GM19467 (cell line): ENCODE results near the gene NAT14.

Experiments used
- ATAC-seq: cut with Tn5 transposase; IDR thresholded peaks from one replicate; pipeline ENCODE4 v1.9.1; 2021; ENCODE audit warnings: mild to moderate bottlenecking, moderate library complexity; ENCODE audit not compliant: unreplicated experiment

The NAT14 gene

GRCh38 chr19:55467236-55468053, 17.5 kb upstream of the NAT14 start:
- no peak for ATAC-seq

- no peak for ATAC-seq
Measured at GRCh38 chr19:55468054-55468393, 17.0 kb upstream of the NAT14 start.

GRCh38 chr19:55471266-55471665, 13.7 kb upstream of the NAT14 start:
- no peak for ATAC-seq

- no peak for ATAC-seq
Measured at GRCh38 chr19:55472463-55472862, 12.5 kb upstream of the NAT14 start.

- ATAC-seq: no peak
Measured at GRCh38 chr19:55473225-55474012, 11.6 kb upstream of the NAT14 start.

- ATAC-seq: no peak
Measured at GRCh38 chr19:55474269-55475265, 10.4 kb upstream of the NAT14 start.

GRCh38 chr19:55476100-55476775, 8.8 kb upstream of the NAT14 start, which contains the start of gene ZNF628:
Gene ZNF628 (plus strand): TSS chr19:55476617. CDS start chr19:55479911, 3,294 bp downstream.
- peak; percentile 91 for ATAC-seq

GRCh38 chr19:55477905-55478304, 7.1 kb upstream of the NAT14 start:
- ATAC-seq: no peak

GRCh38 chr19:55478364-55478763, 6.6 kb upstream of the NAT14 start:
- no peak for ATAC-seq

- no peak for ATAC-seq
Measured at GRCh38 chr19:55479045-55479444, 5.9 kb upstream of the NAT14 start.

- ATAC-seq: no peak
Measured at GRCh38 chr19:55479451-55480230, 5.3 kb upstream of the NAT14 start.

GRCh38 chr19:55481148-55481793, 3.7 kb upstream of the NAT14 start:
- ATAC-seq: no peak

- no peak for ATAC-seq
Measured at GRCh38 chr19:55481794-55482155, 3.2 kb upstream of the NAT14 start.

GRCh38 chr19:55482156-55482961, 2.6 kb upstream of the NAT14 start:
- ATAC-seq: no peak

- ATAC-seq: no peak
Measured at GRCh38 chr19:55482967-55483705, 1.9 kb upstream of the NAT14 start.

GRCh38 chr19:55483706-55484592, 1.0 kb upstream of the NAT14 start:
- ATAC-seq: no peak
